ENCODE data around the gene KRT84.
"Not testable (repeated sequence)": the region's sequence is repeated elsewhere in the genome, so short reads cannot be mapped to it uniquely, and the experiment has no call there.

KRT84 gene

GRCh38 chr12:52350021-52350620 is 35.3 kb downstream of the KRT84 start:
- DNase-seq (ENCODE audit: low read depth), result no peak
- H3K4me3 ChIP-seq (ENCODE audit: low read depth, low read length), result no peak overlapping the region

DNA sequence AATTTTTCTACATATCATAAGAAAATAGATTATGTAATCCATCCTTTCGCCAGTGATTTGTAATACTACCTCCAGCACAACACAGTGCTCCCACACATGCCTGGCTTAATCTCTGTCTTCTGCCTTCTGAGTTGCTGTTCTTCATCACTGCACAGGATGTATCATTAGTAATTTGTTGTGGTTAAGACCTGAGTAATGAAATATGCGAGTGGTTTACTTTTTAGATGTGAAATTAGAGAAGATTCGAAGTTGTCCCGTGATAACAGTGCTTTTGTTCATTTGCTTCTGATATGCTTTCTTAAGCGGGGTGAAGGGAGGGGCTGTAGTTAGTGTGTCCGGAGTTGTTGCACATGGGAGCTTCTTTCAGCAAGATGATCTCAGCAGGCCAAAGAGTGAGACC is 36.3 kb downstream of the KRT84 start:
- no peak overlapping the region for H3K4me3 ChIP-seq (ENCODE audit: low read depth, low read length)
- DNase-seq (ENCODE audit: low read depth), result no peak

- no peak overlapping the region for H3K4me3 ChIP-seq (ENCODE audit: low read depth, low read length)
- no peak for DNase-seq (ENCODE audit: low read depth)
Measured at GRCh38 chr12:52347551-52348510, 37.6 kb downstream of the KRT84 start.

DNA sequence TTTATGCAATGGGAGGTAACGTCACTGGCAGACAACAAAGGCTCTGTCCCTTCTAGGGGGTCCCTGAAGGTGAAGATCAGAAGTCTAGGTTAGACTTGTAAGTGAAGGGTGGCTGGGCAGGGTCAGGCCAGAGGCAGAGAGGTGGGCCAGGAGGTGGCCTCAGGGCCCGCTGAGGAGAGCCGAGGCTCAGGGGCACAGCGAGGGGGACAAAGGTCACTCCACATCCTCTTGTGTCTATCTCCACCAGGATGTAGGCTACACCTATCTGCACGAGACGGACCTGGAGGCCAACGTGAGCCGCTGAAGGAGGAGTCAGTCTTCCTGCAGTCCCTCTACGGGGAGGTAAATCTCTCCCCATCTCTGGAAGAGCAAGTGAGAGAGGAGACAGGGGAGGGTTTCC is 38.4 kb downstream of the KRT84 start:
- H3K4me3 ChIP-seq (ENCODE audit: low read depth, low read length), result no peak overlapping the region
- DNase-seq (ENCODE audit: low read depth), result no peak

- H3K4me3 ChIP-seq (ENCODE audit: low read depth, low read length), result no peak overlapping the region
- no peak for DNase-seq (ENCODE audit: low read depth)
Measured at GRCh38 chr12:52346593-52346992, 38.9 kb downstream of the KRT84 start.

GRCh38 chr12:52345041-52345440 is 40.4 kb downstream of the KRT84 start:
- DNase-seq (ENCODE audit: low read depth); H3K4me3 ChIP-seq (ENCODE audit: low read depth, low read length): not testable (repeated sequence)

GRCh38 chr12:52344111-52344510 is 41.3 kb downstream of the KRT84 start:
- DNase-seq (ENCODE audit: low read depth), result no peak
- no peak overlapping the region for H3K4me3 ChIP-seq (ENCODE audit: low read depth, low read length)

DNA sequence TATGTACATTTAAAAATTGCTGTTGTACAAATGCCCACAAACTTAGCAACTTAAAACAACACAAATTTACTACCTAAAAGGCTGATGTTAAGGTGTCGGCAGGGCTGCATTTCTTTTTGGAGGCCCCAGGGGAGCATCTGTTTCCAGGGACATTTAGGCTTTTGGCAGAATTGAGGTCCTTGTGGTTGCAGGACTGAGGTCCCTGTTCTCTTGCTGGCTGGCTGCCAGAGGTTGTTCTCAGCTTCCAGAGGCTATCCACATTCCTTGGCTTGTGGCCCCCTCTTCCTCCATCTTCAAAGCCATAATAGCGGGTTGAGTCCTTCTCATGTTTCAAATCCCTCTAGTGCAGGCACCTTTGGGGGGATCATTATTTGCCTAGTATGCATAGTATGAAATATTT is 41.9 kb downstream of the KRT84 start:
- H3K4me3 ChIP-seq (ENCODE audit: low read depth, low read length), result no peak overlapping the region
- no peak for DNase-seq (ENCODE audit: low read depth)

GRCh38 chr12:52342781-52343490 is 42.5 kb downstream of the KRT84 start:
- DNase-seq (ENCODE audit: low read depth), result no peak
- no peak overlapping the region for H3K4me3 ChIP-seq (ENCODE audit: low read depth, low read length)

- no peak for DNase-seq (ENCODE audit: low read depth)
- no peak overlapping the region for H3K4me3 ChIP-seq (ENCODE audit: low read depth, low read length)
Measured at GRCh38 chr12:52341066-52341580, 44.3 kb downstream of the KRT84 start.

- H3K4me3 ChIP-seq (ENCODE audit: low read depth, low read length), result no peak overlapping the region
- no peak for DNase-seq (ENCODE audit: low read depth)
Measured at GRCh38 chr12:52338241-52338960, 47.1 kb downstream of the KRT84 start.

- H3K4me3 ChIP-seq (ENCODE audit: low read depth, low read length), result no peak overlapping the region
- DNase-seq (ENCODE audit: low read depth), result no peak
Measured at GRCh38 chr12:52337054-52337453, 48.4 kb downstream of the KRT84 start.

- no peak for DNase-seq (ENCODE audit: low read depth)
- H3K4me3 ChIP-seq (ENCODE audit: low read depth, low read length), result no peak overlapping the region
Measured at GRCh38 chr12:52336641-52337040, 48.8 kb downstream of the KRT84 start.

- H3K4me3 ChIP-seq (ENCODE audit: low read depth, low read length), result no peak overlapping the region
- DNase-seq (ENCODE audit: low read depth), result no peak
Measured at GRCh38 chr12:52335598-52336262, 49.7 kb downstream of the KRT84 start.

- no peak for DNase-seq (ENCODE audit: low read depth)
Measured at GRCh38 chr12:52334185-52334584, 51.3 kb downstream of the KRT84 start.

DNA sequence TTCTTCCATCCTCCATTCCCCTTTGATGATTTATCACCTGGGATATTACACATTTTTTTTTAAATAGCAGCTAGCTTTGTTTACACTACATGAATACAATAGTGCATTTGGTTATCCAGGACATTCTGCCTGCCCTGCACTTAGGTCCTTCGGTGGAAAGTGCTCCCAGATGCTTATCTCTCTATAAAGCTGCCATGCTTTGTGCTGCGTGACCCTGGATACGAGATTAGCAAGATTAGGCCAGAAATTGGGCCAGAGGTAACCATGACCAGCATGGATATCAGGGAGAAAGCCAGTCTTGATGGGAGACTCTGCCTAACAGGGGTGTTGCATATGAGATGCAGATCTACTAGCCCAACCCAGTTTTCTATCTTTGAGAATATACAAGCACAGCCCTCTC is 52.1 kb downstream of the KRT84 start:
- DNase-seq (ENCODE audit: low read depth), result no peak
- no peak overlapping the region for H3K4me3 ChIP-seq (ENCODE audit: low read depth, low read length)

More at GRCh38 chr12:52334185-52334584, 51.3 kb downstream of the KRT84 start:
- H3K4me3 ChIP-seq (ENCODE audit: low read depth, low read length), result no peak overlapping the region

DNA sequence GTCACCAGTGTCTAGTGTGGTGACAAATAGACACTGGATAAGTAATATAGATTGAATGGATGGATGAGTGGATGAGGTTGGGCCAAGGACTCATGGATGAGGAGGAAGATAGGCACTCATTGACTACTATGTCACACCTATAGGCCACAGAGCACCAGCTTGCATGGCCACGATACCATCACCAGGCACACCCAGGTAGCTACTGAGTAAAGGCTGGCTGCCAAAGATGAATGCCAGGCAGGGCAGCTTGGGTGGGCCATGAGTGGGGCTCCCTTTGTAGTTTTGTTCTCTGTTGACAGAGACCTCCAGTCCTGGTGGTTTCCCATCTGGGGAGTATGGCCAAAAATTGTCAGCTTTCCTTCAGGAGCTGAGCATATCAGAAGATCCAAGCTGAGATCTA is 53.1 kb downstream of the KRT84 start:
- H3K4me3 ChIP-seq (ENCODE audit: low read depth, low read length), result no peak overlapping the region
- no peak for DNase-seq (ENCODE audit: low read depth)

GRCh38 chr12:52331833-52332232 is 53.6 kb downstream of the KRT84 start:
- DNase-seq (ENCODE audit: low read depth), result no peak

GRCh38 chr12:52331039-52331438 is 54.4 kb downstream of the KRT84 start:
- no peak overlapping the region for H3K4me3 ChIP-seq (ENCODE audit: low read depth, low read length)
- DNase-seq (ENCODE audit: low read depth), result no peak

More at GRCh38 chr12:52331833-52332232, 53.6 kb downstream of the KRT84 start:
- H3K4me3 ChIP-seq (ENCODE audit: low read depth, low read length), result no peak overlapping the region
